Tibial artery (tissue), 4 donors: ENCODE results near the gene MYO7B.

Source experiments
- DNase-seq, 2 donors: peaks; one replicate each; pipeline ENCODE4 v3.0.0-alpha.2; 2019
- H3K27ac ChIP-seq, 2 donors: fragments of 200-600 bp; sonication (generic) in 1 of 2; 1 replicate in 1 of 2; 2 replicates in 1 of 2; pipeline ENCODE4 v1.5.1; 2018 to 2019; ENCODE audit warnings: mild to moderate bottlenecking in 1 of 2
- H3K27me3 ChIP-seq, 2 donors: fragments of 200-600 bp; sonication (generic) in 1 of 2; one replicate each; pipeline versions ENCODE4 v1.5.1 to v1.6.0; 2016 to 2019
- H3K36me3 ChIP-seq, 3 donors: fragments of 200-600 bp; sonication (generic) in 2 of 3; one replicate each; pipeline ENCODE4 v1.5.1; 2016 to 2019; ENCODE audit warnings: mild to moderate bottlenecking in 2 of 3
- H3K4me1 ChIP-seq, 4 donors: fragments of 200-600 bp; sonication (generic) in 2 of 4; 1 replicate in 3 of 4; 2 replicates in 1 of 4; pipeline ENCODE4 v1.5.1; 2016 to 2019
- H3K4me3 ChIP-seq, 2 donors: fragments of 200-600 bp; sonication (generic) in 1 of 2; 1 replicate in 1 of 2; 2 replicates in 1 of 2; pipeline ENCODE4 v1.5.1; 2018 to 2019; ENCODE audit warnings: mild to moderate bottlenecking in 2 of 2
- H3K9me3 ChIP-seq, 3 donors: fragments of 200-600 bp; sonication (generic) in 1 of 3; one replicate each; pipeline ENCODE4 v1.5.1; 2016 to 2019
- CTCF ChIP-seq, 2 experiments: fragments of 200-600 bp in 1 of 2; fragments of 450-650 bp in 1 of 2; IDR thresholded peaks; one replicate each; pipeline ENCODE4 v1.5.1; 2017 to 2019; ENCODE audit warnings: antibody characterized with exemption in 2 of 2, mild to moderate bottlenecking in 1 of 2, moderate library complexity in 1 of 2
- intact Hi-C: fragments of 100-400 bp; cut with DNase I; formaldehyde crosslinking; loops from one replicate; pipeline ENCODE4 v1.15.0; 2023; ENCODE audit warnings: low total_unique reads

The MYO7B gene

DNA sequence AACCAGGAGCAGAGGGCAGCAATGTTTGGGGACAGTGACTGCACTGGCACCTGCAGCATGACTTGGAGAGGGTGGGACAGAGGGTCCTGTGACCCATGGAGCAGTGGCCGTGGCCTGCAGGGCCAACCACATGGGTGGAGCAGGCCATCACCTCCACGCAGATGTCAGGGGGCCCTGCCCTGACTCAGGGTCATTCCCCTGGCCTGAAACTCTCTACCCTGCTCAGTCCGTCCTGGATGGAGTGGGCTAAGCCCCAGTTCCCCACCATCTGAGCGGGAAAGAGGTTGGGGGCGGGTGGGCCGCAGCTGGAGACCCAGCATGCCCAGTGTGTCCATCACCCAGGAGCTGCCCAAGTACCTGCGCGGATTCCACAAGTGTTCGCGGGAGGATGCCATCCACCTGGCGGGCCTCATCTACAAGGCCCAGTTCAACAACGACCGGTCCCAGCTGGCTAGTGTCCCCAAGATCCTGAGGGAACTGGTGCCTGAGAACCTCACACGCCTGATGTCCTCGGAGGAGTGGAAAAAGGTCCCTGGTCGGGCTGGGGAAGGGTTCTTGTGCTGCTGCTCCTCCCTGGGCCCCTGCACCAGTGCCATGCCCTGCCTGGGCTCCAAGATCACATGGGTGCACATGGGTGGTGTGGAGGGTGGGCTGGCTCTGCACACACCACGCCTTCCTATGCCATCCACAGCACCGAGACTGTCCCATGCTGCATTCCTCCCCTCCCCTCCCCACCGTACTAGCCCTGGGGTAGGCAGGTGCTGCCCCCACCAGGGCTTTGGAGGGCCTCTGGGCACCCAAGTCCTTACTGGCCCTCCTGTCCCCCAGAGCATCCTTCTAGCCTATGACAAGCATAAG lies 100.1 kb downstream of the MYO7B start:
- no peak for DNase-seq
- intact Hi-C loops = loop anchor here (5.0 to 10.0 kb wide), 3 partner anchors 51 to 128 kb away; partner anchors contain the start of gene IWS1
- TF ChIP-seq CTCF (IDR thresholded peaks at IDR 0.05) = no peak
- Histone ChIP-seq H3K9me3 (no peaks in the 10 kb centered on the region), H3K27me3 (no peaks in the 10 kb centered on the region), H3K27ac (peak overlapping the region; percentile 22 to 81), H3K36me3 (peaks cover 10 to 26% (median 23%) of the 10 kb centered on the region in 3 donors), H3K4me3 (no peak overlapping the region), H3K4me1 (peaks cover 0 to 57% (median 40%) of the 10 kb centered on the region in 4 donors)

- H3K27ac ChIP-seq = peak overlapping the region; percentile 72 to 81
- no peak overlapping the region for H3K4me3 ChIP-seq
- H3K9me3 ChIP-seq = no peaks in the 10 kb centered on the region
- peaks cover 0 to 53% (median 40%) of the 10 kb centered on the region in 4 donors for H3K4me1 ChIP-seq
- H3K36me3 ChIP-seq = peaks cover 15 to 36% (median 31%) of the 10 kb centered on the region in 3 donors
- no peaks in the 10 kb centered on the region for H3K27me3 ChIP-seq
- no peak for TF ChIP-seq CTCF (IDR thresholded peaks at IDR 0.05)
- intact Hi-C loops = loop anchor here (5.0 to 10.0 kb wide), 3 partner anchors 52 to 129 kb away; partner anchors contain the start of gene IWS1
- no peak for DNase-seq
These were observed 101.1 kb downstream of the MYO7B start for GRCh38 chr2:127636248-127637235.

DNA sequence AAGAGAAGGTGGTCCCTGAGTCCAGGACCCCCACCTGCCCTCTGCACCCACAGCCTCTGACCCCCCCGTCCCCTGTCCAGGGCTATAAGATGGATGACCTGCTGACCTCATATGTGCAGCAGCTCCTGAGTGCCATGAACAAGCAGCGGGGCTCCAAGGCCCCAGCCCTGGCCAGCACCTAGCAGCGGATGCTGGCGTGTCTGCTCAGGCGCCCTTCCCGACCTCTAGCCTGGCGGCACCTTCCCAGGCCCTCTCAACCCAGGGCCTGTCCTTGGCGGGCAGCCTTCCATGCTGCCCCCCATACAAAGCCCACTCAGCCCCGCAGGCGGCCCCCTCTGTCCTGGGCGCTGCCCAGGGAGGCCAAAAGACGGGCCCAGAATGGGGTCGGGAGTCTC lies 101.8 kb downstream of the MYO7B start:
- H3K27ac ChIP-seq = peak overlapping the region; percentile 72 to 81
- intact Hi-C loops = loop anchor here (5.0 to 10.0 kb wide), 3 partner anchors 52 to 130 kb away; partner anchors contain the start of gene IWS1
- TF ChIP-seq CTCF (IDR thresholded peaks at IDR 0.05) = no peak
- H3K4me1 ChIP-seq = peaks cover 0 to 48% (median 39%) of the 10 kb centered on the region in 4 donors
- no peak overlapping the region for H3K4me3 ChIP-seq
- no peaks in the 10 kb centered on the region for H3K27me3 ChIP-seq
- peaks cover 17 to 42% (median 33%) of the 10 kb centered on the region in 3 donors for H3K36me3 ChIP-seq
- DNase-seq = no peak
- H3K9me3 ChIP-seq = no peaks in the 10 kb centered on the region

DNA sequence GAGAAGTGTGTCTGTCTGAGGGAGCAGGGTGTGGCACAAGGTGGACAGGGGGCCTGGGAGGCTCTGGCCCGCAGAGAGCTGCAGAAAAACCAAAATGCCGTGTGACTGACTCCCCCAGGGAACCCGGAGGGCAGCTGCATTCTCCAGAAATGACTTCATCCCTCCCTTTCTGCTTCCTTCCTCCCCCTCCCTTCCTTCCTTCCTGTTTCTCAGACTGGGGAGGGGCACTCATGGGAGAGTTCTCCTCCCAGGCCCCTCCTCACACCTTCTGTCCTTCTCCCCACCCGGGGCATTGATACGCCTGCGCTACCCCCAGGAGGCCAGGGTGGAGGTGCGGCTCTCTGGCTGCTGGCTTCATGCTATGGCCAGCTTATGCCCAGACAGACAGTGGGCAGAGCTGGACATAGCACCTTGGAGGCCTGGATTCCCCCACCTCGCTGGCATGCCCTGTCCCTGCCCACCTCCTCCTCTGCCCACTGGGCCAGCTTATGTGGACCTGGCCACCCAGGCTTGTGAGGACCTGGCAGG lies 102.3 kb downstream of the MYO7B start:
- Histone ChIP-seq H3K9me3 (no peaks in the 10 kb centered on the region), H3K36me3 (peaks cover 17 to 48% (median 33%) of the 10 kb centered on the region in 3 donors), H3K27ac (peak overlapping the region; percentile 72 to 81), H3K4me1 (peaks cover 0 to 48% (median 38%) of the 10 kb centered on the region in 4 donors), H3K27me3 (no peaks in the 10 kb centered on the region), H3K4me3 (no peak overlapping the region)
- no peak for TF ChIP-seq CTCF (IDR thresholded peaks at IDR 0.05)
- DNase-seq = no peak
- intact Hi-C loops = loop anchor here (5.0 to 10.0 kb wide), 3 partner anchors 53 to 130 kb away; partner anchors contain the start of gene IWS1
